ENCODE results near the gene GPRIN2.
"Not testable (repeated sequence)": the region's sequence is repeated elsewhere in the genome, so short reads cannot be mapped to it uniquely, and the experiment has no call there.

The GPRIN2 gene

DNA sequence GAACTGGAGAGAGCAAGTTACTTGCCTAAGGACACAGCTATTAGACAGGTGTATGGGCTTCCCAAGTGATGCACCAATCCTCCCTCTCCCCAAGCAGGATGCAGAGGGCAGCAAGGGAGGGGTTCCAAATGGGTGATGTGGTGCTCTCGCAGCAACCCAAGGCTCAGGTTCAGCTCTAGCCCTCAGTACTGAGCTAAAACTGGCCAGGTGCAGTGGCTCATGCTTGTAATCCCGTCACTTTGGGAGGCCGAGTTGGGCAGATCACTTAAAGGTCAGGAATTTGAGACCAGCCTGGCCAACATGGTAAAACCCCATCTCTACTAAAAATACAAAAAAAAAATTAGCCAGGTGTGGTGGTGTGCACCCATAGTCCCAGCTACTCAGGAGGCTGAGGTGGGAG is 40.7 kb downstream of the GPRIN2 start:
- H3K4me3 ChIP-seq (ENCODE audit: low read depth, low read length), result no peak overlapping the region
- TF ChIP-seq, protein P1, sequence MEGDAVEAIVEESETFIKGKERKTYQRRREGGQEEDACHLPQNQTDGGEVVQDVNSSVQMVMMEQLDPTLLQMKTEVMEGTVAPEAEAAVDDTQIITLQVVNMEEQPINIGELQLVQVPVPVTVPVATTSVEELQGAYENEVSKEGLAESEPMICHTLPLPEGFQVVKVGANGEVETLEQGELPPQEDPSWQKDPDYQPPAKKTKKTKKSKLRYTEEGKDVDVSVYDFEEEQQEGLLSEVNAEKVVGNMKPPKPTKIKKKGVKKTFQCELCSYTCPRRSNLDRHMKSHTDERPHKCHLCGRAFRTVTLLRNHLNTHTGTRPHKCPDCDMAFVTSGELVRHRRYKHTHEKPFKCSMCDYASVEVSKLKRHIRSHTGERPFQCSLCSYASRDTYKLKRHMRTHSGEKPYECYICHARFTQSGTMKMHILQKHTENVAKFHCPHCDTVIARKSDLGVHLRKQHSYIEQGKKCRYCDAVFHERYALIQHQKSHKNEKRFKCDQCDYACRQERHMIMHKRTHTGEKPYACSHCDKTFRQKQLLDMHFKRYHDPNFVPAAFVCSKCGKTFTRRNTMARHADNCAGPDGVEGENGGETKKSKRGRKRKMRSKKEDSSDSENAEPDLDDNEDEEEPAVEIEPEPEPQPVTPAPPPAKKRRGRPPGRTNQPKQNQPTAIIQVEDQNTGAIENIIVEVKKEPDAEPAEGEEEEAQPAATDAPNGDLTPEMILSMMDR (IDR thresholded peaks at IDR 0.05; ENCODE audit: borderline replicate concordance, insufficient read depth, low read depth, low read length), result no peak

DNA sequence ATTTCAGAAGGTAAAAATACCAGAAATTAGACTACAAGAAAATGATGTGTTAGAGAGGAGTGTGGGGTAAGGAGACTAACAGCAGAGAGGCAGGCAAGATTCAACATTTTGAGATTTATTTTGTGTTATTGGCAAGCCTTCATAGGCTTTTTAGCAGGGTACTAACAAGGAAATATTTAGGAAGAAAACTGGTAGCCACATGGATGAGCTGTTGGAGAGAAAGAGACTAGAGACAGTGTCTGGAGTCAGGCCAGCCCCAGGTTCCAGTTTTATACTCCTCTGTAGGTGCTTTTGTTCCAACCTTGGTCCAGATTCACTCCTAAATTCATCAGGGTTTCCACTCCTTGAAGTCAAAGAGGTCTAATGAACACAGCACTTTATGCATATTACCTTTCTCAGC is 41.1 kb downstream of the GPRIN2 start:
- TF ChIP-seq, protein P1 (IDR thresholded peaks at IDR 0.05; ENCODE audit: borderline replicate concordance, insufficient read depth, low read depth, low read length), result no peak
- H3K4me3 ChIP-seq (ENCODE audit: low read depth, low read length), result no peak overlapping the region

DNA sequence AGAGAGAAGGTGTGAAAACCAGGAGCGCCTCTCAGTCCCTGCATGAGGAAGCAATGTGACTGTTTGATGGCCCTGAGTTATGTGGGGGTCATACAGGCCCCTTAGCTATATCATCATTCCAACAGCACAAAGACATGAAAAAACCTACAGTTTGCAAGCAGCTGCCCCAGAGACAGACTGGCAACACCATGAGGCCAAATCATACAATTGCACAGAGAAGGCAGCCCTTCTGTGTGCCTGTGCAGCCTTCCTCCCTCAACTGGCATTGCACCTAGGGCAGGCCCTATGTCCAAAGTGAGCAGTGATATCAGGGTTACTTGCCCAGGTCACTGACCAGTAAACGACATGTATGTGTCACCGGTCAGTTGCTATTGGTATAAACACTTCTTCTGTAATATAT is 41.6 kb downstream of the GPRIN2 start:
- H3K4me3 ChIP-seq (ENCODE audit: low read depth, low read length), result no peak overlapping the region
- TF ChIP-seq, protein P1 (IDR thresholded peaks at IDR 0.05; ENCODE audit: borderline replicate concordance, insufficient read depth, low read depth, low read length), result no peak

DNA sequence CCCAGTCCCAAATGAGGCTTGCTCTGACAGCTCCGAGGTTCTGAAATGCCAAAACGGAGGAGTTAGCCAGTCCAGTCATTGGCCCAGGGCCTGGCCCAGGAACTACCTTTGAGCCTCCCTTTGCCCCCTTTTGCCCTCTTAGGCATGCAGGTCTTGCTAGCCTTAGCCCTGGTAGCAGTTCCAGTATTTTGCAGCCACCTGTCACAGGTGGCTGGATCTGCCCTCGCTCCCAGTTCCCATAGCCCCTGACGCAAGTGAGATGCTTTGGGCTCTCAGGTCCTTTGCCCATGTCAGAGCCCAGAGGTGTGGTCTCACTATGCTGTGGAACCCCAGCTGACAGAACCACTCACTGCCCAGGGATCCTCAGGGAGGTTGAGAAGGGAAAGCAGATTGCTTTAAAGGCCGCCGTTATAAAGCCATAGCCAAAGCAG is 42.0 kb downstream of the GPRIN2 start:
- TF ChIP-seq, protein P1 (IDR thresholded peaks at IDR 0.05; ENCODE audit: borderline replicate concordance, insufficient read depth, low read depth, low read length), result no peak
- H3K4me3 ChIP-seq (ENCODE audit: low read depth, low read length), result no peak overlapping the region

GRCh38 chr10:46513333-46513732 is 43.1 kb downstream of the GPRIN2 start:
- H3K4me3 ChIP-seq (ENCODE audit: low read depth, low read length), result not testable (repeated sequence)

GRCh38 chr10:46512725-46513124 is 43.7 kb downstream of the GPRIN2 start:
- H3K4me3 ChIP-seq (ENCODE audit: low read depth, low read length), result not testable (repeated sequence)

GRCh38 chr10:46512002-46512401 is 44.5 kb downstream of the GPRIN2 start:
- H3K4me3 ChIP-seq (ENCODE audit: low read depth, low read length), result not testable (repeated sequence)

Measured in GM12875 (cell line).